IgD-negative memory B cell (primary cell): ENCODE data around the gene COL27A1. TPM values are rescaled to one million over a fixed set of nuclear protein-coding genes. Genes with fewer than 3 reads are reported as not detected.
A peak's percentile ranks its signal among the peaks of the same experiment; 100 is the strongest.

ENCODE experiments used
- H3K27ac Mint-ChIP-seq, 3 donors: one replicate each; pipeline ENCODE4 v1.8.0; 2020 to 2022; ENCODE audit warnings: mild to moderate bottlenecking in 3 of 3, mixed read lengths in 3 of 3, moderate library complexity in 1 of 3
- H3K27me3 Mint-ChIP-seq: one replicate; pipeline ENCODE4 v1.8.0; 2021; ENCODE audit warnings: mixed read lengths
- H3K36me3 Mint-ChIP-seq: one replicate; pipeline ENCODE4 v1.8.0; 2020; ENCODE audit warnings: mild to moderate bottlenecking, mixed read lengths
- H3K4me1 Mint-ChIP-seq, 3 donors: one replicate each; pipeline ENCODE4 v1.8.0; 2020 to 2022; ENCODE audit warnings: mixed read lengths in 3 of 3, mild to moderate bottlenecking in 1 of 3
- H3K4me3 Mint-ChIP-seq, 4 donors: one replicate each; pipeline ENCODE4 v1.8.0; 2020 to 2022; ENCODE audit warnings: mild to moderate bottlenecking in 4 of 4, mixed read lengths in 4 of 4, moderate library complexity in 3 of 4
- H3K9me3 Mint-ChIP-seq, 3 donors: one replicate each; pipeline ENCODE4 v1.8.0; 2020 to 2021; ENCODE audit warnings: mixed read lengths in 3 of 3, mild to moderate bottlenecking in 1 of 3
- polyA plus RNA-seq: library from polyadenylated mRNA; unstranded; fragments of 300-500 nt; fragmentation: Illumina TruSeq; gene quantifications from one replicate; pipeline ENCODE4 v1.2.3, GENCODE V29; 2021

COL27A1 gene
- polyA plus RNA-seq, 1 donor from 2014 or later = not detected

DNA sequence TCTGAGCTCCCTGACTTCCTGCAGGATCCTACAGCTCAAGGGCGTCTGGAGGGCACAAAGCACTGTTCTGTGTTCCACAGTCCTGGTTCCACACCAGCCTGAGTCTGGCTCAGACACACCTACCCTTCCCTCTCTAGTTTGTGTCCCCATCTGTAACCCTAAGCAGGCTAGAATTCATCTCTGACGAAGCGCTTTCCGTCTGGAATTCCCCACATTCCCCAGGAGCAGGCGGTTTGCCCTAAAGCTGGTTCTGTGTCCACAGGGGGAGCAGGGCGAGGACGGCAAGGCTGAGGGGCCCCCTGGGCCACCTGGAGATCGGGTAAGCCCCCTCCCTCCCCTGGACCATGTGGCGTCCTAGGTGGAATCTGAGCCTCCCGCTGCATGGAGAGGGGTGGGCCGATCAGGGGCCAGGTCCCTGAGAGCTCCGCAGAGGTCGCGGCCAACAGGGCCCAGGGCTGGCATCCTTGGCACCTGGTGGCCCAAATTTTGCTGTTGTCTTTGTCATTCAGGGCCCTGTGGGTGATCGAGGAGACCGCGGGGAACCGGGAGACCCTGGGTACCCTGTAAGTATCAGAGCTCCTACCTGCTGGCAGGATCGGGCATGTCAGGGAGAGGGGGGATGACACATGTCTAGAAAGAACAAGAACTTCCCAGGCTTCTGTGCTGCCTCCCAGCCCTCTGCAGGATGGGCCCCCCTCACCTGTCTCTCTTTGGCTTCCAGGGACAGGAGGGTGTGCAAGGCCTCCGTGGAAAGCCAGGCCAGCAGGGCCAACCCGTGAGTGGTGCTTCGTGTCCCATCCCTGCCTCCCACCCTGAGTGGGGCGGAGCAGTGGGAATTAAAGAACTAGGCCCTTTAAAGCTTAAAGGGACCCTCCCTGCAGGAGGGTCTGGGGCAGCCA, 133.1 kb downstream of the COL27A1 start:
- H3K4me1 Mint-ChIP-seq = peaks cover 0 to 5% (median 2%) of the 10 kb centered on the region in 3 donors
- H3K36me3 Mint-ChIP-seq = no peaks in the 10 kb centered on the region
- no peak overlapping the region for H3K27ac Mint-ChIP-seq
- H3K4me3 Mint-ChIP-seq = no peak overlapping the region
- H3K9me3 Mint-ChIP-seq = no peaks in the 10 kb centered on the region
- peaks cover 7% of the 10 kb centered on the region for H3K27me3 Mint-ChIP-seq

DNA sequence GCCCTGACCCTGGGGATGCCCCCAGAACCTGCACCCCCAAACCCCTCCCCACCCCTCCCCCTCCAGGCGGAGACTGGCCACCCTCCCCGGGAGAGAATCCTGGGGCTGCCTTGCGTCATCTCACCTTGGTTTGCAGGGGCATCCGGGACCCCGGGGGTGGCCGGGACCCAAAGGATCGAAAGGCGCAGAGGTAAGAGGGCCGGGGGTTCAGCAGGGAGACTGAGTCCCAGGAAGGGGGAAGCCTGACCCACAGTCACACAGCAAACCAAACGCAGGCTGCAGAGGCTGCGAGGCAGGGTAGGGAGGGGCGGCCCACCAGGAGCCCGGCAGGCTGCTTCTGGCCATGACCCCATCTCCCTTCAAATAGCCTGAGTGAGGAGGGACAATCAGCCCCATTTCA, 133.8 kb downstream of the COL27A1 start:
- Mint-ChIP-seq H3K27ac (no peak overlapping the region), H3K4me3 (no peak overlapping the region), H3K4me1 (peaks cover 0 to 5% (median 2%) of the 10 kb centered on the region in 3 donors), H3K9me3 (no peaks in the 10 kb centered on the region), H3K36me3 (no peaks in the 10 kb centered on the region), H3K27me3 (peaks cover 7% of the 10 kb centered on the region)

DNA sequence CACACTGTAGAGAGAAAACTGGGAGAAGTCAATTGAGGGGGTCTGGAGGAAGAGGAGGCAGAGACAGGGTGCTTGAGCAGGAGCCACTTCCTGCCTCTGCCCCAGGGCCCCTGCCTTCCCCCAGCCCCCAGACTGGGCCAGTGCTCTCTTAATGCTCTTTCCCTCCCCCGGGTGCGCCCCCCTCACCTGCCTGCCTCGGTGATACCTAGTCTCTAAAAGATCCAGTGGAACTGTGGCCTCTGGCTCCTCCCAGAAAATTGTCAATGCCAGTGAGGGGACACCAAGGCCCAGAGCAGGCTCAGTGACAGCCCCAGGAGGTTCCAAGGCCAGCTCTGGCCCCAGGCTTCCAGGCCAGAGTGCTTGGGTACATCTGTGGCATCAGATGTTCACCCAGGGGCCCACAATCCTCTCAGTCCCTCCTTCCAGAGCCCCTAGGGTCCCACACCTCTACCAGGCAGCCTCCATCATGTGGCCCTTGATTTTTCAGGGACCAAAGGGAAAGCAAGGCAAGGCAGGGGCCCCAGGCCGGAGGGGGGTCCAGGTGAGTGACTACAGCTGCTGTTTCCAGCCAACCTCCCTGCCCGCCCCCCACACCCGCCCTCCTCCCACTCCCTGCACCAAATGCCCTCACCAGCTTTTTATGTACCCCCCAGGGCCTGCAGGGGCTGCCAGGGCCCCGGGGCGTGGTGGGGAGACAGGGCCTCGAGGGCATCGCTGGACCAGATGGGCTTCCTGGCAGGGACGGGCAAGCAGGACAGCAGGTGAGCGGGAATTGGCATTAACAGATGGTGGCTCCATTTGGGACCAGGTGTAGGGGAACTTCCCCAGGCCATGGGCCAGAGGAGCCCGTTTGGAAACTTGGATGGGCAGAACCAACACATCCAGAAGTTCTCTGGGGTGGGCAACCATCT, 134.5 kb downstream of the COL27A1 start:
- peaks cover 0 to 4% (median 3%) of the 10 kb centered on the region in 3 donors for H3K9me3 Mint-ChIP-seq
- H3K36me3 Mint-ChIP-seq = no peaks in the 10 kb centered on the region
- no peak overlapping the region for H3K4me3 Mint-ChIP-seq
- no peak overlapping the region for H3K27ac Mint-ChIP-seq
- peaks cover 7% of the 10 kb centered on the region for H3K27me3 Mint-ChIP-seq
- H3K4me1 Mint-ChIP-seq = peaks cover 0 to 5% (median 2%) of the 10 kb centered on the region in 3 donors

DNA sequence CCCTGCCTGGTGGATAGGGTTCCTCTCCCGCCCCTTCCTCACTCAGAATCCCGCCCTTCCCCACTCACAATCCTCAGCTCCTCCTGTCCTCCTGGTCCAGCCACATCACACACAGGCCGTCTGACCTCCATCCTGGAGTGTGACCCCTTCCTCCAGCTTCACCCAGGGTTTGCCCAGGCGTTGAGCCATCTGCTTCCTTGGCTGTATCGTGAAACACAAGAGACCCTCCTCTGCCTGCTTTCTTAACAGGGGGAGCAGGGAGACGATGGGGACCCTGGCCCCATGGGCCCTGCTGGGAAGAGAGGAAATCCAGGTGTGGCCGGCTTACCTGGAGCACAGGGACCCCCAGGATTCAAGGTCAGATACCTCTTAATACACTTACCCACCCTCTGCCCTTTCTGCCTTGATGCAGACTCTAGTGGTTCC, 135.2 kb downstream of the COL27A1 start:
- Mint-ChIP-seq H3K9me3 (peaks cover 0 to 10% (median 6%) of the 10 kb centered on the region in 3 donors), H3K27me3 (peaks cover 7% of the 10 kb centered on the region), H3K4me3 (no peak overlapping the region), H3K27ac (peak overlapping the region in 1 of 3 donors; percentile 10), H3K36me3 (no peaks in the 10 kb centered on the region), H3K4me1 (peaks cover 0 to 5% (median 2%) of the 10 kb centered on the region in 3 donors)

DNA sequence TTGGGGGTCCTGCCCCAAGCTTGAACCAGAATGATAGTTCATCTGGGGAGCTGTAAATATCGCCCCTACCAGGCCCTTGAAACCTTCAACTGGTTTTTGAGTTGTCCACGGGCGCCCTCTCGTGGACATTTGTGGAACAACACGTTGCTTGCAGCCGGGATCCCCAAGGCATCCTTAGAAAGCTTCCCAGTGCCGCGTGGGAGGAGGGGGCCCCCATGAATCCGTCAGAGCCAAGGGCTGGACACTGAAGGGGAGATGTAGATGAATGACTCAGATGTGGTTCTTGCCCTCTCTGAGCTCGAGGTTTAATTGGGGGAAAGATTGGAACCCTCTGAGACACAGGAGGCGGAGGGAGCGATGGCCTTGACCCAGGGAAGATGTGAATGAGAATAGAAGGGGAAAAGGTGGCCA, 135.7 kb downstream of the COL27A1 start:
- peak overlapping the region in 1 of 4 donors; percentile 71 for H3K4me3 Mint-ChIP-seq
- H3K27me3 Mint-ChIP-seq = peaks cover 9% of the 10 kb centered on the region
- H3K36me3 Mint-ChIP-seq = no peaks in the 10 kb centered on the region
- H3K9me3 Mint-ChIP-seq = peaks cover 2 to 14% (median 11%) of the 10 kb centered on the region in 3 donors
- peak overlapping the region in 1 of 3 donors; percentile 10 for H3K27ac Mint-ChIP-seq
- peaks cover 0 to 5% (median 2%) of the 10 kb centered on the region in 3 donors for H3K4me1 Mint-ChIP-seq

DNA sequence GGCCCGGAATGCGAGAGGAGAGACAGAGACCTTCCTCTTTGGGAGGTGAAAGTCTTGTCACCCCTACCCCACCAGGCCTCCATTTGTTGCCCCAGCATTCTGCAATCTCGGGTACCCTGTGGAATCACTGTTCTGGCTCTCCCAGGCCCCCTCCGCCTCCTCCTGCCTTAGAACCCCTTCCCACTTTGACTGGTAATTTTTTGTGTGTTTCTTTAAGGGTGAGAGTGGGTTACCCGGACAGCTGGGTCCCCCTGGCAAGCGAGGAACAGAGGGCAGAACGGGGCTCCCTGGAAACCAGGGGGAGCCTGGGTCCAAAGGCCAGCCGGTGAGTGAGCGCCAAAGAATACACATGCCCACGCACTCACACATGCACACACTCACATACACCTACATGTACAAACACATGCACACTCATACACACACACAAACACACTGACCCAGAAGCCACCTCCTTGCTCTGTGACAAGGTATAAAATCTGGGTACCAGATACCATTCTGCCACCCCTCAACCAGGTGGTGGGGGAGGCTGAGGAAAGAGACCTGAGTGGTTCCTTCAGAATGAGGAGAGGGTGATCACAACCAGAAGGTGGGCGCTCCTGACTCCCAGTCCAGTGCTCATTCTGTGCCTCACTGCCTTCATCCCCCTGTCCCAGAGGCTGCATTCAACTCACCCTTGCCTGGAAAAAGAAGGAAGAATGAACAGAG, 136.7 kb downstream of the COL27A1 start:
- no peak overlapping the region for H3K27ac Mint-ChIP-seq
- peaks cover 0 to 5% (median 2%) of the 10 kb centered on the region in 3 donors for H3K4me1 Mint-ChIP-seq
- peaks cover 4 to 17% (median 13%) of the 10 kb centered on the region in 3 donors for H3K9me3 Mint-ChIP-seq
- H3K36me3 Mint-ChIP-seq = peaks cover 2% of the 10 kb centered on the region
- H3K27me3 Mint-ChIP-seq = peaks cover 10% of the 10 kb centered on the region
- no peak overlapping the region for H3K4me3 Mint-ChIP-seq

DNA sequence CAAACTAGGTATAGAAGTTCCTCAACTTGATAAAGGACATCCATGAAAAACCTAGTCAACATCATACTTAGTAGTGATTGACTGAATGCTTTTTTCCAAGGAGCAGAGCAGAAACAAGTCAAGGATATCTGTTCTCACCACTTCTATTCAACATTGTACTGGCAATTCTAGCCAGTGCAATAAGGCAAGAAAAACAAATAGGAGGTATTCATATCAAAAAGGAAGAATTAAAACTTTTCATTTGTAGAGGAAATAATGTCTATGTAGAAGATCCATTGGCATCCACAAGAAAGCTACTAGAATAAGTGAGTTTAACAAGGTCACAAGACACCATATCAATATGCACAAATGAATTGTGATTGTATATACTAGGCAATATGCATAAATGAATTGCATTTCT, 139.3 kb downstream of the COL27A1 start:
- Mint-ChIP-seq H3K36me3 (peaks cover 2% of the 10 kb centered on the region), H3K4me1 (peaks cover 0 to 5% (median 2%) of the 10 kb centered on the region in 3 donors), H3K4me3 (no peak overlapping the region), H3K9me3 (peaks cover 4 to 17% (median 13%) of the 10 kb centered on the region in 3 donors), H3K27me3 (peaks cover 10% of the 10 kb centered on the region), H3K27ac (no peak overlapping the region)

DNA sequence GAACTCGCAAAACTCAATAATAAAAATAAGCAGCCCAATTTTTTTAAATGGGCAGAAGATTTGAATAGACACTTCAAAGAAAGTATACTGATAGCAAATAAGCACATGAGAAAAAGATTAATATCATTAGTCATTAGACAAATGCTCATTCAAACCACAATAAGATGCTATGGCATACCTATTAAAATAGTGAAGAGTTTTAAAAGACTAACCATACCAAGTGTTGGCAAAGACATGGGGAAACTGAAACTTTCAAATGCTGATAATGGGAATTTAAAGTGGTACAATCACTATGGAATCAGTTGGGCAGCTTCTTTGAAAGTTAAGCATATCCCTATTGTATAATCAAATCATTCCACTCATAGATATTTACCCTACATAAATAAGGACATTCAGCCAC, 141.0 kb downstream of the COL27A1 start:
- H3K9me3 Mint-ChIP-seq = peaks cover 4 to 17% (median 13%) of the 10 kb centered on the region in 3 donors
- peaks cover 2% of the 10 kb centered on the region for H3K36me3 Mint-ChIP-seq
- peaks cover 8% of the 10 kb centered on the region for H3K27me3 Mint-ChIP-seq
- H3K27ac Mint-ChIP-seq = no peak overlapping the region
- peaks cover 0 to 1% (median 0%) of the 10 kb centered on the region in 3 donors for H3K4me1 Mint-ChIP-seq
- H3K4me3 Mint-ChIP-seq = no peak overlapping the region

DNA sequence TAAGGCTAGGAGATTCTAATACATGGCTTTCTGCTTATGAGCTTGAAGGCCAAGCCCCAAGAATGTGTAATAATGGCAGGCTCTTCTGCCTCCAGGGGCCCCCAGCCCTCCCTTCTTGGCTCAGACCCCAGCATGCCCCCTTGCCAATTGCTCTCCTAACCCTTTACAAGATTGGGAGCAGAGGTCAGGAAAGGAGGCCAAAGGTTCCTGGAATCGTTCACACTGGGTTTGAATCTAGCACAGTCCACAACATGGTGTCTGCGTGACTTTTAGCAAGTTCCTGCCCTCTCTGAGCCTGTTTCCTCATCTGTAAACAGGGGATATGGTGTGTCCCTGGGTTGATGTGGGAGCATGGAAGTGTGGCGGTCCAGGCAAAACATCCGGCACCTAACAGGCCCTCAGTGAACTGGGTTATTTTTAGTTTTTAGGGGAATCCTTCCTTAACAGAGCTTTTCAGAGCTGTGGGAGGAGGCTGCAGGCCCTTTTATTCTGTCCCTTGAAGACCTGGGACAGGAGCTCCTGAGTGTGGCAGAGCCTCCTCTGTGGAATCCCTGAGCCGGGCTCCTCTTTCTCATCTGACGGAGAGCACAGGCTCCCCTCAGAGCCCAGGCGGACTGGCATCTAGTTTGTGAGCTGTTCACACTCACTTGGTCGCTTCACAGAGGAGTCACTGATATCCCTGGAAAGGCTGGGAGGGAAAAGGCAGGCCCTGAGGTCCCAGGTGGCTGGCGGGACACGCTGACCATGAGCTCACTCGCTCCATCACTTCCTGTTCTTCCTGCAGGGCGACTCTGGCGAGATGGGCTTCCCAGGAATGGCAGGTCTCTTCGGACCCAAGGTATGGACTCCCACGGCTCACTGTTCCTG, 144.2 kb downstream of the COL27A1 start:
- H3K27ac Mint-ChIP-seq = no peak overlapping the region
- H3K27me3 Mint-ChIP-seq = peaks cover 10% of the 10 kb centered on the region
- H3K9me3 Mint-ChIP-seq = peaks cover 4 to 16% (median 13%) of the 10 kb centered on the region in 3 donors
- peaks cover 0 to 1% (median 0%) of the 10 kb centered on the region in 3 donors for H3K4me1 Mint-ChIP-seq
- H3K36me3 Mint-ChIP-seq = peaks cover 2% of the 10 kb centered on the region
- H3K4me3 Mint-ChIP-seq = no peak overlapping the region

DNA sequence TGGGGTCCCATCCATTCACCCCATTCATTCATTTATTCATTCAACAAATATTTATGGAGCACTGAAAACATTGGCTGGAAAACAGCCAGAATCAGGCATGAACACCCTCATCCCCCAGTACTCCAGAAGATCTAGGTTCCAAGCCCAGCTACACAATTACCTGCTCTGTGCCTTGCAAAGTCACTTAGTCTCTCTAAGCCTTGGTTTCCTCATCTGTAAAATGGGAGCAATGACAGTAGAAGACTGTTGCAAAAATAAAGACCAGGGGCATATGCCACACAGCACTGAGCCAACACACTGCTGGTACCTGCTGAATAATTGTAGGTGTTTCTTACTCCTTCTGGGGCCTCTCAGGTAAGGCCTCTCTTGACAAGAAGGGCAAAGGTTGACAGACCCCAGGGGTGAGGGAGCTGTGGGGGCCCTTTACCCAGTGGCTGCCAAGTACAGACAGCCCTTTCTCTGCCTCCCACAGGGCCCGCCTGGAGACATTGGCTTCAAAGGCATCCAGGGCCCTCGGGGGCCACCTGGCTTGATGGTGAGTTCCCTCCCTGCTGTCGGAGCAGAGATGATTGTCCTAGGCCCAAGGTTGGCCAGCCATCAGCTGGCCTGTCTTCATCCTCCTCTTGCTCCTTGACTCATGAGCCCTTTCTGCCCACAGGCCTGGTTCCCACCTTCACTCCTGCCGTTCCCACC, 145.0 kb downstream of the COL27A1 start:
- peaks cover 10% of the 10 kb centered on the region for H3K27me3 Mint-ChIP-seq
- no peak overlapping the region for H3K27ac Mint-ChIP-seq
- peaks cover 4 to 8% (median 6%) of the 10 kb centered on the region in 3 donors for H3K9me3 Mint-ChIP-seq
- H3K36me3 Mint-ChIP-seq = peaks cover 2% of the 10 kb centered on the region
- H3K4me3 Mint-ChIP-seq = no peak overlapping the region
- peaks cover 0 to 1% (median 0%) of the 10 kb centered on the region in 3 donors for H3K4me1 Mint-ChIP-seq

DNA sequence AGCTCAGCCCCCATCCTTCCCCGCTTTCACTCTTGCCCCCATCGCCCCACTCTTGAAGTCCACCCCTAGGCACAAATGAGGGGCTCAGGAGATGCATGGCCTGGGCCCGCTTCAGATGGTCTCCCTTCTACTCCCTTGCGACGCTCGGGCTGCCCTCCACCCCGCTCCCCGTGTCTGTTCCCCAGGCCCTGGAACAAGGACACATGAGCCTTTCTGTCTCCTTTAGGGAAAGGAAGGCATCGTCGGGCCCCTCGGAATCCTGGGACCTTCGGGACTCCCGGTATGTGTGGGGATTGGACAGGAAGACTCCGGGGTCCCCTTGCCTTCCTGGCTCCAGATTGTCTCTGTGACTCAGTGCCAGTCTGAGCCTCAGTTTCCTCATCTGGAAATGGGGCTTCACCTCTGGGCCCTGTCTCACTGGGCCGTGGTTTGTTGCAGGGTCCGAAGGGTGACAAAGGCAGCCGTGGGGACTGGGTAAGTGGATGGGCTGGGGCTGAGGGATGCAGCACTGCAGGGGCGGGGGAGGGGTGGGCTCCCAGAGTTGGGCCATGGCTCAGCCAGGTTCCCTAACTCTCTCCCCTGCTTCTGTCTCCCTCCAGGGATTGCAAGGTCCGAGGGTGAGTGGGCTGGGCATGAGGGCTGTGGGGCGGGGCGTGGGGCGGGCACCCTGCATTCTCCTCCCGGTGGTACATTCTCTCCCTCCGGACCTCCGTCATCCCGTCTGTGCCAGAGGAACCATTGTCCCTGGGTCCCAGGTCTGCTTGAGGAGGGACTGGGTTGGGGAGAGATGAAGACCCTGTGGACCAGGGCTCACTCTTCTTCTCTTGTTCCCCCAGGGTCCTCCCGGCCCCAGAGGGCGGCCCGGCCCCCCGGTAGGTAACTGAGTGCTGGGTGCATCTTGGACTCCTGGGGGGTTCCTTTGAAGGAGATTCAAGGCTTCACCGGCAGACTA, 145.8 kb downstream of the COL27A1 start:
- no peak overlapping the region for H3K4me3 Mint-ChIP-seq
- H3K4me1 Mint-ChIP-seq = peaks cover 0 to 4% (median 3%) of the 10 kb centered on the region in 3 donors
- peaks cover 1 to 2% (median 2%) of the 10 kb centered on the region in 3 donors for H3K9me3 Mint-ChIP-seq
- peaks cover 8% of the 10 kb centered on the region for H3K27me3 Mint-ChIP-seq
- H3K36me3 Mint-ChIP-seq = peaks cover 2% of the 10 kb centered on the region
- H3K27ac Mint-ChIP-seq = no peak overlapping the region

DNA sequence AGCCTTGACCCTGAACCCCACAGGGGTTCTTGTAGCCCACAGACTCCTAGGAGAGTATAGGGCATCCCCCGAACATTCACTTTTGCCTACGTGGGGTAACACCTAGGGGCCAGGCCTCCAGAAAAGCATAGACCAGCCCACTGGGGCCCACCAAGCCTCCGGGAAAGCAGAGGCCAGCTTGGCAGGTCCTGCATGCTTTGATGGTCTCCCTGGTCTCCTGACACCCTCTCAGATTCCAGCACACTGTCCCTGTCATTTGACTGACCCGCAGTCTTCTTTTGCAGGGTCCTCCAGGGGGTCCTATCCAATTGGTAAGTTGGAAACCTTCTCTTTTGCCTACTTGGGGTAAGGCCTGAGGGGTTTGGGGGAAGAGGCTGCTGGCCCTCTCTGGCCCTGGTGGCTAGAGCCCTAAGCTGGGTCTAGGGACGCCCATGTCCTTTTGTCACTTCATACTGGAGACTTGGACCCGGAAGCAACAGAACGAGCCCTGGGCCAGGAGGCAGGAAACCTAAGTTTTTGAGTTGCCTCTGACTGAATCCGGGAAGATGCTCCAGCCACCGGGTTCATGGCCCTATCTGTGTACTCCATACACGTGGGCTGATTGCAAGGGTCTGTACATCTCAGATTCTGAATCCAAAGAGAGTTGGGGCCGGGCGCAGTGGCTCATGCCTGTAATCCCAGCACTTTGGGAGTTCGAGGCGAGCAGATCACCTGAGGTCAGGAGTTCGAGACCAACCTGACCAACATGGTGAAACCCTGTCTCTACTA, 146.6 kb downstream of the COL27A1 start:
- Mint-ChIP-seq H3K36me3 (no peaks in the 10 kb centered on the region), H3K27ac (no peak overlapping the region), H3K27me3 (peaks cover 6% of the 10 kb centered on the region), H3K4me3 (no peak overlapping the region), H3K4me1 (peaks cover 0 to 4% (median 3%) of the 10 kb centered on the region in 3 donors), H3K9me3 (no peaks in the 10 kb centered on the region)
